ENCODE results near the gene DECR2. TPM values are rescaled to one million over a fixed set of nuclear protein-coding genes. Genes with fewer than 3 reads are reported as not detected.

DECR2 gene
- total and polyA plus RNA-seq, 2 experiments from 2014 or later: 54.5 to 80.5 TPM

- TF ChIP-seq EZH2 (IDR thresholded peaks at IDR 0.05; ENCODE audit: borderline replicate concordance) (no peak), EZH2phosphoT487 (IDR thresholded peaks at IDR 0.05; ENCODE audit: low read depth, severe bottlenecking, unreplicated experiment) (no peak), CTCF (IDR thresholded peaks at IDR 0.05; ENCODE audit: poor library complexity) (no peak)
- H3K27ac ChIP-seq: no peak overlapping the region
- H2AFZ ChIP-seq: no peak overlapping the region
- H3K9me3 ChIP-seq (ENCODE audit: low read depth): no peaks in the 10 kb centered on the region
- 54% methylated on average over 33 of the region's 44 CpGs for WGBS (ENCODE audit: low lambda C conversion rate, missing lambda C conversion rate)
- H3K9me2 ChIP-seq (replicated peaks; ENCODE audit: insufficient read depth): no peaks in the 10 kb centered on the region
- H4K20me1 ChIP-seq (ENCODE audit: insufficient read depth, poor library complexity, severe bottlenecking): no peaks in the 10 kb centered on the region
- peak overlapping the region; percentile 67 for H3K4me2 ChIP-seq
- H3K4me3 ChIP-seq: no peak overlapping the region
- H3K36me3 ChIP-seq (replicated peaks; ENCODE audit: insufficient read depth, low read depth): no peaks in the 10 kb centered on the region
- H3K4me1 ChIP-seq (ENCODE audit: insufficient read depth): peaks cover 4% of the 10 kb centered on the region
- DNase-seq (ENCODE audit: low spot score): peak; percentile 56
- peaks cover 4% of the 10 kb centered on the region for H3K79me2 ChIP-seq
- no peaks in the 10 kb centered on the region for H3K27me3 ChIP-seq
These were observed 31.7 kb upstream of the DECR2 start for GRCh38 chr16:369866-370436.

GRCh38 chr16:370443-370842, 31.2 kb upstream of the DECR2 start, which contains the start of gene MRPL28:
MRPL28 (minus strand) TSS chr16:370538; CDS start chr16:370218, 320 bp downstream.
- Histone ChIP-seq H3K4me2 (peak within 1 kb of the TSS; percentile 67), H3K79me2 (peaks cover 4% of the 10 kb centered on the region), H3K4me3 (no peak within 1 kb of the TSS), H2AFZ (no peak within 1 kb of the TSS), H3K9me2 (replicated peaks; ENCODE audit: insufficient read depth) (no peaks in the 10 kb centered on the region), H3K9me3 (ENCODE audit: low read depth) (no peaks in the 10 kb centered on the region), H3K36me3 (replicated peaks; ENCODE audit: insufficient read depth, low read depth) (no peaks in the 10 kb centered on the region), H3K4me1 (ENCODE audit: insufficient read depth) (peaks cover 4% of the 10 kb centered on the region), H4K20me1 (ENCODE audit: insufficient read depth, poor library complexity, severe bottlenecking) (no peaks in the 10 kb centered on the region), H3K27me3 (no peaks in the 10 kb centered on the region), H3K27ac (peak within 1 kb of the TSS; percentile 47)
- whole genome bisulfite sequencing (ENCODE audit: low lambda C conversion rate, missing lambda C conversion rate): 1% methylated on average over 20 of the region's 30 CpGs
- DNase-seq (ENCODE audit: low spot score): peak; percentile 95
- TF ChIP-seq CTCF (IDR thresholded peaks at IDR 0.05; ENCODE audit: poor library complexity) (no peak), EZH2 (IDR thresholded peaks at IDR 0.05; ENCODE audit: borderline replicate concordance) (no peak), EZH2phosphoT487 (IDR thresholded peaks at IDR 0.05; ENCODE audit: low read depth, severe bottlenecking, unreplicated experiment) (no peak)

- Histone ChIP-seq H3K27ac (peak overlapping the region; percentile 47), H3K4me3 (no peak overlapping the region), H3K4me1 (ENCODE audit: insufficient read depth) (peaks cover 4% of the 10 kb centered on the region), H3K4me2 (peak overlapping the region; percentile 67), H3K9me2 (replicated peaks; ENCODE audit: insufficient read depth) (no peaks in the 10 kb centered on the region), H4K20me1 (ENCODE audit: insufficient read depth, poor library complexity, severe bottlenecking) (no peaks in the 10 kb centered on the region), H3K36me3 (replicated peaks; ENCODE audit: insufficient read depth, low read depth) (no peaks in the 10 kb centered on the region), H3K9me3 (ENCODE audit: low read depth) (no peaks in the 10 kb centered on the region), H3K27me3 (no peaks in the 10 kb centered on the region), H3K79me2 (peaks cover 4% of the 10 kb centered on the region), H2AFZ (no peak overlapping the region)
- WGBS (ENCODE audit: low lambda C conversion rate, missing lambda C conversion rate): 57% methylated on average over 8 of the region's 10 CpGs
- DNase-seq (ENCODE audit: low spot score): no peak
- no peak for TF ChIP-seq EZH2 (IDR thresholded peaks at IDR 0.05; ENCODE audit: borderline replicate concordance)
- no peak for TF ChIP-seq CTCF (IDR thresholded peaks at IDR 0.05; ENCODE audit: poor library complexity)
- no peak for TF ChIP-seq EZH2phosphoT487 (IDR thresholded peaks at IDR 0.05; ENCODE audit: low read depth, severe bottlenecking, unreplicated experiment)
These were observed 30.6 kb upstream of the DECR2 start for GRCh38 chr16:370979-371514.
